ENCODE data around the gene LHX8.

- TF ChIP-seq, protein P1, sequence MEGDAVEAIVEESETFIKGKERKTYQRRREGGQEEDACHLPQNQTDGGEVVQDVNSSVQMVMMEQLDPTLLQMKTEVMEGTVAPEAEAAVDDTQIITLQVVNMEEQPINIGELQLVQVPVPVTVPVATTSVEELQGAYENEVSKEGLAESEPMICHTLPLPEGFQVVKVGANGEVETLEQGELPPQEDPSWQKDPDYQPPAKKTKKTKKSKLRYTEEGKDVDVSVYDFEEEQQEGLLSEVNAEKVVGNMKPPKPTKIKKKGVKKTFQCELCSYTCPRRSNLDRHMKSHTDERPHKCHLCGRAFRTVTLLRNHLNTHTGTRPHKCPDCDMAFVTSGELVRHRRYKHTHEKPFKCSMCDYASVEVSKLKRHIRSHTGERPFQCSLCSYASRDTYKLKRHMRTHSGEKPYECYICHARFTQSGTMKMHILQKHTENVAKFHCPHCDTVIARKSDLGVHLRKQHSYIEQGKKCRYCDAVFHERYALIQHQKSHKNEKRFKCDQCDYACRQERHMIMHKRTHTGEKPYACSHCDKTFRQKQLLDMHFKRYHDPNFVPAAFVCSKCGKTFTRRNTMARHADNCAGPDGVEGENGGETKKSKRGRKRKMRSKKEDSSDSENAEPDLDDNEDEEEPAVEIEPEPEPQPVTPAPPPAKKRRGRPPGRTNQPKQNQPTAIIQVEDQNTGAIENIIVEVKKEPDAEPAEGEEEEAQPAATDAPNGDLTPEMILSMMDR (IDR thresholded peaks at IDR 0.05) = no peak
- no peak for TF ChIP-seq POLR2A (IDR thresholded peaks at IDR 0.05)
Measured at GRCh38 chr1:75132812-75133619, 1.2 kb upstream of the LHX8 start.
